HG02884 (cell line): ENCODE data around the gene DCAF5.
"Not testable (repeated sequence)": the region's sequence is repeated elsewhere in the genome, so short reads cannot be mapped to it uniquely, and the experiment has no call there.

ENCODE experiments used
- ATAC-seq: cut with Tn5 transposase; IDR thresholded peaks from one replicate; pipeline ENCODE4 v1.9.1; 2021; ENCODE audit warnings: mild to moderate bottlenecking, moderate library complexity; ENCODE audit not compliant: unreplicated experiment

The DCAF5 gene

GRCh38 chr14:69077185-69077584 is 75.7 kb downstream of the DCAF5 start:
- not testable (repeated sequence) for ATAC-seq

GRCh38 chr14:69076341-69076740 is 76.6 kb downstream of the DCAF5 start:
- ATAC-seq: no peak

- no peak for ATAC-seq
Measured at GRCh38 chr14:69073915-69074314, 79.0 kb downstream of the DCAF5 start.

- ATAC-seq: no peak
Measured at GRCh38 chr14:69073429-69073828, 79.5 kb downstream of the DCAF5 start.

GRCh38 chr14:69072584-69072983 is 80.3 kb downstream of the DCAF5 start:
- ATAC-seq: no peak

- ATAC-seq: no peak
Measured at GRCh38 chr14:69068744-69069421, 84.0 kb downstream of the DCAF5 start.

- ATAC-seq: no peak
Measured at GRCh38 chr14:69066396-69067171, 86.3 kb downstream of the DCAF5 start.

GRCh38 chr14:69065934-69066333 is 87.0 kb downstream of the DCAF5 start:
- ATAC-seq: not testable (repeated sequence)

- ATAC-seq: no peak
Measured at GRCh38 chr14:69064596-69064995, 88.3 kb downstream of the DCAF5 start.

GRCh38 chr14:69059658-69060623 is 93.0 kb downstream of the DCAF5 start:
- ATAC-seq: no peak

- no peak for ATAC-seq
Measured at GRCh38 chr14:69055999-69056788, 96.7 kb downstream of the DCAF5 start.

- no peak for ATAC-seq
Measured at GRCh38 chr14:69055125-69055524, 97.8 kb downstream of the DCAF5 start.

GRCh38 chr14:69054030-69054429 is 98.9 kb downstream of the DCAF5 start:
- ATAC-seq: no peak

GRCh38 chr14:69052181-69052601 is 100.7 kb downstream of the DCAF5 start:
- no peak for ATAC-seq

GRCh38 chr14:69050240-69051184 is 102.4 kb downstream of the DCAF5 start:
- ATAC-seq: no peak

GRCh38 chr14:69049675-69050074 is 103.2 kb downstream of the DCAF5 start:
- no peak for ATAC-seq

GRCh38 chr14:69048456-69048855 is 104.5 kb downstream of the DCAF5 start:
- no peak for ATAC-seq

- ATAC-seq: no peak
Measured at GRCh38 chr14:69047255-69047654, 105.7 kb downstream of the DCAF5 start.

- no peak for ATAC-seq
Measured at GRCh38 chr14:69046476-69046860, 106.5 kb downstream of the DCAF5 start.
